GDM1 (cell line): Measurements from ENCODE around the gene STAT5B.
"Not testable (repeated sequence)": the region's sequence is repeated elsewhere in the genome, so short reads cannot be mapped to it uniquely, and the experiment has no call there.

Experiments used
- DNase-seq: peaks from one replicate; lab custom pipeline; 2025; lab: John Stamatoyannopoulos, UW

The STAT5B gene

DNA sequence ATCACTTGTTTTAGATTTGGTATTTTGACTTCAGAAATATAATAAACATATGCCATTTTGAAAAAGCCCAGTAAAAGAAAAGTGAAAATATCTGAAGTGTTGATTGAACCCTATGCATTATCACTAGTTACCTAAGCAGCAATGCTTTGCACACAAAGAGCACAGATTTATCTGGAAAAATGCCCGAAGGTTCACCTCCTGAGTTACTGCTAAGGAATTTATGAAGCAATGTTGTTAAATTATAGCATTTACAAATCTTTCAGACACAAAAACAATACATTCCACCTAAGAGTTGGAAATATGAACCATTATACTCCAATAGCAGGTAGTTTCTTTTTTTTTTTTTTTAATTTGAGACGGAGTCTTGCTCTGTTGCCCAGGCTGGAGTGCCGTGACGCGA, 43.0 kb downstream of the STAT5B start:
- no peak for DNase-seq

DNA sequence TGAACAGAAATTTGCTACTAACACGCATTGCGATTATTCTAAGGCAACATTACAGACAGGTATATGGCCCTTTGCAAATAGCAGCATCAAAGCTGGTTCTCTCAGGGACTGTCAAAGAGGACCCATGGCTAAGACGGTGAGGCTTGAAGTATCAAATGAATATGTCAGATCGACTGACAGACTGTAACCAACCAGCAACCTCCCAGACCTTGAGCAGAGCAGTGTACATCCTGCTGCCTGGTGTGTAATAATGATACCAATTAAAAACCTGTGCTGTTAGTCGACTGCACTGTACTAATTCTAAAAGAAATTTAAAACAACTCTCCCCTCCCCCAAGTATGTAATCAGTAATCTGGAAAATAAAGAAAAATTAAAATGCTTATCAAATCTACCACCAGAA, 46.0 kb downstream of the STAT5B start:
- DNase-seq, result no peak

DNA sequence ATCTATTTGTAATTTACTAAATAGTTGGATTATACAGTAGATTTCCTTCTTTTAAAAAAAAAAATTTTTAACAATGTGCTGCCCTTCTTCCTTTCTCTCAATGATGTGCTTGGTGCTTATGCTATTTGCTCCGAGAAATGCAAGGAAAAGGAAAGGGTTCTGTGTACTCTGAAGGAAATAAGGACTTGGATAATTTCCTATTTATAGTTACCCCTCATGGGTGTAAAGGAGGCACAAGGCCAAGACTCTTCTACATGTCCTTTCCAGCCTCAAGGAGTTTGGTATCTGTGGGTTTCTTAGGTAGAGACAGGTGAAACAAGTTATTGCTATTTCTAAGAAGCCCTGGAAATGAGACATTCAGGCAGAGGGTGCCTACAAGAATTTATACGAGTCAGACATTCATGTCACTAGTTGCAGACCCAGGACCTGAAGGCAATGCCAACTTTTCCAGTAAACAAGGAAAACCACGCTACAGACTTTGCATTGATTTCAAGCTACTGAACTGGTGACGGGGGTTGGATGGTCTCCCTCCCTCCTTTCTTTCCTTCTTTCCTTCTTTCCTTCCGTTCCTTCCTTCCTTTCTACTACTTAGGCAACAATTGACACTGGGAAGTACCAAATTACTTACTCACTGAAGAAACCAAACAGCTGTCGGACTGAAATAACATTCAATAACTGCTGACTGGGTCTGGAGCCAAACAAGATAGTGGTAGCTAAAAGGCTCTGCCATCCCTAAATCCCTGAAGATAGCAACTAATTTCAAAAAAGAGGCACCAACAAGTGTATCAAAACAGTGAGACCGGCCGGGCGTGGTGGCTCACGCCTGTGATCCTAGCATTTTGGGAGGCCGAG, 48.1 kb downstream of the STAT5B start:
- DNase-seq, result no peak

DNA sequence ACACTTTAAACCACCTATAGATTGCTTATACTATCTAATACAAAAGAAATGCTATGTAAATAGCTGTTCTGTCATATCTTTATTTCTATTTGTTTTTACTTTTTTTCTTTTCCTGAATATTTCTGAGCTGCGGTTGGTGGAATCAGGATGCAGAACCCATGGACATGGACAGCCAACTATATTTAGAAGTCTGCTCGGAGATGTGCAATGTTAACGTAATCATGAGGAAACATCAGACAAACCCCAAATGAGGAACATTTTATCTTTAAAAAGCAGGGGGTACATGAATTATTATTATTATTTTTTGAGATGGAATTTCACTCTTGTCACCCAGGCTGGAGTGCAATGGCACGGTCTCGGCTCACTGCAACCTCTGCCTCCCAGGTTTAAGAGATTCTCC, 50.5 kb downstream of the STAT5B start:
- no peak for DNase-seq

DNA sequence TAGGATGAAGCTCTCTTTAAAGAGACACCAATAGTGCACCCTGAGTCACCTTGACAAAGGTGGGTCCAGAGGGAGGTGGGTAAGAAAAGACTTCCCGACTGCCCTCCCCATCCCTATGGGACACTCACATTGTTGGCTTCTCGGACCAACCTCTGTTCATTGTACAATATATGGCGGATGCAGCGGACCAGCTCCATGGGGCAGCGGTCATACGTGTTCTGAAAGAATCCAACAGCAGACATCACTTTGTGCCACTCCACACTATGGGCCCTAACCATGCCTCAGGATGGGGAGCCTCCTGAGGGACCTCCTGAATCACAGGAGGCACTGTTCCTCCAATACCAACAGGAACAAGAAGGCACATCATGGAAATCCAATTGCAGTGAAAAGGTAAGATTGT, 51.5 kb downstream of the STAT5B start:
- no peak for DNase-seq

DNA sequence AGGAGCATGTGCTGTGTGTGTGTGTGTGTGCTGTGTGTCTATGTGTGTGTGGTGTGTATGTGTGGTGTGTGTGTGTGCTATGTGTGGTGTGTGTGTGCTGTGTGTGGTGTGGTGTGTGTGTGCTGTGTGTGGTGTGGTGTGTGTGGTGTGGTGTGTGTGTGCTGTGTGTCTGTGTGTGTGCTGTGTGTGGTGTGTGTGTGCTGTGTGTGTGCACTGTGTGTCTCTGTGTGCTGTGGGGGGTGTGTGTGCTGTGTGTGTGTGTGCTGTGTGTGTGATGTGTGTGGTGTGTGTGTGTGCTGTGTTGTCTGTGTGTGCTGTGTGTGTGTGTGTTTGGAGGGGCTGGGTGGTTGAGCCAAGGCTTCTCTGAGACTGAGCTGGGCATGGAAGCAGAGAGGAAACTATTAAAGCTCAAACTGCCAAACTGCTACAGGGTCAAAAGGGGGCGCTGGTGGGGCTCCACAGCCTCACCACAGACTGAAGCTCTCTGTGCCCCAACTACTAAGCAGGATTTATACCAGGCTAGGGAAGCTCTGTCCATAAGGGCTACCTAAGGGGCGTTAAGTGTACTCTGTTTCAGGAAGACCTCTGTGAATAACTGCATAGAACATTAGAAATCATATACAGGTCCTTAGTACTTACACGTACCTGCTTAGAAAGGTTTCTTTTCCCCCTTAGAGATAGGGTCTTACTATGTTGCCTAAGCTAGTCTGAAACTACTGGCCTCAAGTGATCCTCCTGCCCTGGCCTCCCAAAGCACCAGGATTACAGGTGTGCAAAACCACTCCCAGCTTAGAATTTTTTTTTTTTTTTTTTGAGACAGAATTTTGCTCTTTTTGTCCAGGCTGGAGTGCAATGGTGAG, 54.1 kb downstream of the STAT5B start:
- DNase-seq, result peak; percentile 60

DNA sequence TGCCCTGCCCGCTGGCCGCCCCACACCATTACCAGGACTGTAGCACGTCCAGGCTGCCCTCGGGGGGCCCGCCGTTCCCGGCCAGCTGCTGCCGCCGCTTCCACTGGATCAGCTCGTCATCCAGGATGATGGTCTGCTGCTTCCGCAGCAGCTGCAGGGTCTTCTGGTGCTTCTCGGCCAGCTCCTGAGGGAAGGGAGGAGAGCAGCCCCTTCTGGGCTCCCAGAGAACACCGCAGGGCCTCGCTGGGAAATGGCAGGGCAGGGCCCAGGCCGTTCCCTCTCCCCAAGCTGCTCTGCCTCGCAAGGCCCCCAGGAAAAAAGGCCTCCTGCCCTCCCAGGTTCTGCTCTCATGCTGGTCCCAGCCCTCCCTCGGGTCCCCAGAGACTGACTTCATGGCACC, 56.9 kb downstream of the STAT5B start:
- DNase-seq, result not testable (repeated sequence)

DNA sequence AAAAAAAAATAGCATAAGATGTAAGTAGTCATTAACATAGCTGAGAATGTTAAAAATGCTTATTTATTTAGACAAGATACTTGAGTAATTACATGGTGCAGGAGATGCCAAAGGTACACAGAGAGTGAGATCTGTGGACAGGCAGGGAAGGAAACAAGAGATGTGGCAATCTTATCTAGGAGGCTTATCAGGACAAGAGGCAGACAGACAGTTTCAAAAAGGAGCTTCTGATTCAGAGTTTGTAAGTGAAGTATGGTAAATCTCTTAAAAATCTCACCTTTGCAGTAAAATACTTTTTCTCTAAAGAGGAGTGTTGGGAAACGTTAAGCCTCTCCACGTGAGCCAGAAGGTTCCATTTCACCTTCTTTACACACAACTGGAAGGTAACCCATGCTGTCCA, 62.0 kb downstream of the STAT5B start:
- no peak for DNase-seq

DNA sequence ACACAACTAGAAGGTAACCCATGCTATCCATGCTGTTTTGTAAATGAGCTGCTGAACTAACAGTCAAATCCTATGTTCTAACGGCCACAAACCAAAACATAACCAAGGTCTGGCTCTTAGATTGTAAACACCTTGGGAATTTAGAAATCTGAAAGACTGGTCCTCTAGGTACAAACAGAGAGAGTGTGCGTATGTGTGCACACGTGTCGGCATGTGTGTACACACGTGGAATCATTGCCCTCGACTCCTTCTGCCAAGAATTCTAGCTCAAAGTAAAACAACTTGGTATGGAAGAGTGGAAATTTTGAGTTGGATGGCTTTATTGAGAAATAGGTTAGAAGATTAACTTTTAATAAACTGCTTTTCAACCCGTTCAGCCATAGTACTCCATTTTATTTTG, 63.8 kb downstream of the STAT5B start:
- no peak for DNase-seq

DNA sequence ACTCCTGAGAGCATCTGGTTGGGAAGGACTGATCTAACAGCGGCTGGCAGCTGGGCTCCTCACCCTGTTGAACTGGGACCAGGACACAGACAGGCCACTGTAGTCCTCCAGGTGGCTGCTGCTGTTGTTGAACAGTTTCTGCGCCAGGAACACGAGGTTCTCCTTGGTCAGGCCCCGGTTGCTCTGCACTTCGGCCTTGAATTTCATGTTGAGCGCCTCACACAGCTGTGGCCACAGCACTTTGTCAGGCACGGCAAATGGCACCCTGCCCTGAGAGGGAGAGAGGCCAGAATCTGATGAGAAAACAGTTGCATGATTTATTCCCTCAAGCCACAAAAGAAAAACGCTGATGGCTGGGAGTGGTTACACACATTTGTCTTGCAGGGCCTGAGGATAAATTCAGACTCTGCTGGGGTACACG, 64.3 kb downstream of the STAT5B start:
- not testable (repeated sequence) for DNase-seq

DNA sequence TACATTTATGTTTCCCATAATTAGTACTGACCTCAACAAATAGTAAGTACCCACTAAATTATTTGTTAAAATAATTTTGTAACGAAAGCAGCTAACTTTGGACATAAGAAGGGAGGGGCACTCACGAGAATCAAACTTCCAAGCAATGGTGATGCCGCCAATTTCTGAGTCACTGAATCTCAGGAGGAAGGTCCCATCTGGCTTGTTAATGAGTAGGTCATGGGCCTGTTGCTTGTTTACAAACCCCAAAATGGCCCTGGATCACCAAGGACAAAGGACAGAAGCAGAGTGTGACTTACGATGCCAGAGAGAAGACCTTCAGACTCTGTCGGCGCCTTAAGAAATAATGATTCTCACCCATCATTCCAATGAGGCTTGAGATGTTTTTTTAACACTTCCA, 66.1 kb downstream of the STAT5B start:
- DNase-seq, result no peak

DNA sequence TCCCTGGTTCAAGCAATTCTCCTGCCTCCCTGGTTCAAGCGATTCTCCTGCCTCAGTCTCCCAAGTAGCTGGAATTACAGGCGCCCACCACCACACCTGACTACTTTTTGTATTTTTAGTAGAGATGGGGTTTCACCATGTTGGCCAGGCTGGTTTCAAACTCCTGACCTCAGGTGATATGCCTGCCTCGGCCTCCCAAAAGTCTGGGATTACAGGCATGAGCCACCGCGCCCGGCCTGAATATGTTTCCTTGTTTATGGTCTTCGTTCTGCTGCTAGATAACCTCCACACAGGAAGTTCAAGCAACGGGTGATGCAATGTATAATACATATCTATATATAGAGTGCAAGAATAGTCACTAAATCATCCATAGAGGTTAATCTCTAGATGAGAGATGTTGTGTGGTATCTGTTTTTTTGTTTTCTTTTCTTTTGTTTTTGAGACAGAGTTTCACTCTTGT, 70.0 kb downstream of the STAT5B start:
- not testable (repeated sequence) for DNase-seq

DNA sequence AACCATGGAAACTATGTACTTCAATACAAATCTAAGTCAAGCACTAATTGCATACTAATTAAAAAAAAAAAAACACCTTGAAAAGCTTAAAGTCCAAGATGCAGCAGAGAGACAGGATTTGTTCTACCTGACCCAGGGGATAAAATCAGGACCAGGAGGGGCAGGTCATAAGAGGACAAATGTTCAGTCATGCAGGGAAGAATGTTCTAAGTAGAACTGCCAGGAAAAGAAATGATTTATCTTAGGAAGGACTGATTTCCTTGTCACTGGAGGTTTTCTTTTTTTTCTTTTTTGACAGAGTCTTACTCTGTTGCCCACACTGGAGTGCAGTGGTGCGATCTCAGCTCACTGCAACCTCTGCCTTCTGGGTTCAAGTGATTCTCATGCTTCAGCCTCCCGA, 72.8 kb downstream of the STAT5B start:
- no peak for DNase-seq

DNA sequence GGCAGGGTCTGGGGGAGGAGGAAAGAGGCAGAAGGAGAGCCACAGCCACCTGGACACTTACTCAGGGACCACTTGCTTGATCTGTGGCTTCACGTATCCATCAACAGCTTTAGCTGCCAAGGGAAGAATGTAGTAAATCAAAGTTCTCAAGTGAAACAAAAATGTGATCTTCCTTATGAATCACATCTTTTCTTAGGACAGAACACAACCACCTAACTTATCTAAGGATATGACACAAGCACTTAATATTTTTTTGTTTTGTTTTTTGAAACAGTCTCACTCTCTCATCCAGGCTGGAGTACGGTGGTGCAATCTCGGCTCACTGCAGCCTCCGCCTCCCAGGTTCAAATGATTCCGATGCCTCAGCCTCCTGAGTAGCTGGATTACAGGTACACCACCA, 73.5 kb downstream of the STAT5B start:
- DNase-seq, result no peak

DNA sequence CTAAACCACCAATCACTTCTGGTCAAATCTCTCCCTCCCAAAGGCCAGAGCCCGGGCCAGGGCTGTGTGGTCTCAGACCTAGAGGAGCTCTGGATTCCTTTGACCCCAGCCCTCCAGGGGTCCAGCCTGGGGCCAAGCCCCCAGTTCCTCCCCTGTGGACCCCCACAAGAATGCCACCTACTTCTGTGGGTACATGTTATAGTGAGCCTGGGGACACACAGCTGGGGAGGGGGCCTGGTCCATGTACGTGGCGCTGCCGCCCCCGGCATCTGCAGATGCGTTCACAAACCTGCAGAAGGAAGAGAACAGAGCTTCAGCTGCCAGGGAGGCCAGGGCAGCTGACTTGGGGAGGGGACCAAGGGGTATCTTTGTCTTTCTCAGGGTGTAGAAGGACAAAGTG, 74.0 kb downstream of the STAT5B start:
- DNase-seq, result no peak

DNA sequence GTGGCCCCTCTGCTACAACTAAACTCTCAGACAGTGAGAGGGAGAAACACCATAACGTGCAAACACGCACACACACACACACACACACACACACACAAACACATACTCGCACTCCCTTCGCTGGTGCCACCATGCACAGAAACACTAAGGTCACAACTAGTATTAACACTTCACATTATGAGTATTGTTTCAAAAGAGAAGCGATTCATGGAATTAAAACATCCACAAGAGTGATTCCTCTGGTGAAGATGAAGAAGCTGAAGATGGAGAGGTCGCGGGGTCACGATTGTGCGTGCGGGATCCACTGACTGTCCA, 74.8 kb downstream of the STAT5B start:
- no peak for DNase-seq

DNA sequence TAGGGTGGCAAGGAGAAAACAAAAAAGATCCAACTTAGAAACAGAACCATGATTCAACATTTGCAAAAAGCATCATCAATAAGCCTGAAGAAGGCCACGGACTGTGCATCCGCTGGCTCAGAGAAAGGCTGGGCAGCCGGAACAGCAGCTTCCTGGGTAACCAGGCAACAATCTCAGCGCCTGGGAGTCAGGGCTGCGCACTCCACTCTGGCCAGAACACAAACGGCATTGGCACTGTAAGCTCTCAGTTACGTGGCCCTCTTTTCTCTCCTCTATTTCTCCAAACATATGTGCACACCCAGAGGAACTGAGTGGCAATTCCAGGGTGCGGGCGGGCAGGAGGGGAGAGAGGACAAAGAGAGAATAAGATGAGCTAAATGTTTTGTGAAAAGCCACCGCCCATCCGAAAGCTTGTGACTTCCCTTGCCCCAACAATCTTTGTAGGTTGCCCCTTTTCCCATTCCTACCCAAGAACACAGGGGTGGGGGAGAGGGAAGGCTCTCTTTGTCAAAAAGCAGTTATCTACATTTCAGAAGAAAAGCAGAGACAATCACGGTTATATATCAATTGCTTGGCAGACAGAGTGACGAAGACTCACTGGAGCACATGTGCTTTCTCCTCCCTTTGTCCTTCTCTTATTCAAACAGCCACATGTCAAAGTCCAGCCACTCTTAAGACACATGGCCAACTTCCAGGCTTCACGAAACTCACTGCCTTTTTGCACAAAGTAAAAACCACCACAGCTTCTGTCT, 75.3 kb downstream of the STAT5B start:
- no peak for DNase-seq

DNA sequence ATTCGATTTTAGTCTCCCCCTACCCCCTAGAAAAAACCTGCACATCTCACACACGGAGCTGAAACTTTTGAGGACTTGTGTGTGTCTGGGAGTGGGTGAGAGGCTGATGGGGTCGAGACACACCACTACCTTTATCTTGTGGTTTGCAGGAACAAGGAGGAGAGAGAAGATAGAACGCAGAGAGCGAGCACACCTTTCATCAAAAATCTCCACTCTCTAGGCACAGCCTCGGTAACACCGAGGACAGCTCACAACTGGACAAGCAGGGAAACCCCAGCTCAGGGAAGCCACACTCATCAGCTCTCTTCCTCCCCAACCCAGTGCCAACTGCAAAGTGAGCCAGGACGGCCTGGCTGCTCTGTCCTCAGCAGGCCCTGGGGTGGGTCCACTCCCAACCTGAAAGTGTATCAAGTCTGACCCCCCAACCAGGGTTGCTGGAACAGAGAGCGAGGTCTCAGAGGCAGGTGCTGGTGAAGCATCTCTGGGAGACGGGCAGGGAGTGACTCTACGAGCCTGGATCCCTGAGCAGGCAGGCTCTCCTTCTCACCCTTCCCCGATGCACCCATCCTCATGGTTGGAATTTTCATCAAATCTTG, 76.7 kb downstream of the STAT5B start:
- no peak for DNase-seq

DNA sequence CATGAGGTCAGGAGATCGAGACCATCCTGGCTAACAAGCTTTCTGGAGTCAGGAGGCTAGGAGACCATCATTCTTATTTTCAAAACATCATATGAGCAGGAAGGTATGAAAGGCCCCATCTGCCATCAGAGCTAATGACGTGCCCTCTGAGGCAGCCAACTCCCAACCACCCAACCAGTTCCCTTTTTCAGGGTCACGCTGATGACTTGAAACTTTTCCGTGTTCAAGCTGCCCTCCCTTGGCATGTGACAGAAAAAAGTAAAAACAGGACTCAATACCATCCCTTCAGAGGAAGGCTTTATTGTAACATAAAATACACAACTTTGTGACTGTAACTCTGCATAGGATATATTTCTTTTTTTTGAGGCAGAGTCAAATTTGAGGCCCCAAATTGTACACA, 77.3 kb downstream of the STAT5B start:
- peak; percentile 29 for DNase-seq

DNA sequence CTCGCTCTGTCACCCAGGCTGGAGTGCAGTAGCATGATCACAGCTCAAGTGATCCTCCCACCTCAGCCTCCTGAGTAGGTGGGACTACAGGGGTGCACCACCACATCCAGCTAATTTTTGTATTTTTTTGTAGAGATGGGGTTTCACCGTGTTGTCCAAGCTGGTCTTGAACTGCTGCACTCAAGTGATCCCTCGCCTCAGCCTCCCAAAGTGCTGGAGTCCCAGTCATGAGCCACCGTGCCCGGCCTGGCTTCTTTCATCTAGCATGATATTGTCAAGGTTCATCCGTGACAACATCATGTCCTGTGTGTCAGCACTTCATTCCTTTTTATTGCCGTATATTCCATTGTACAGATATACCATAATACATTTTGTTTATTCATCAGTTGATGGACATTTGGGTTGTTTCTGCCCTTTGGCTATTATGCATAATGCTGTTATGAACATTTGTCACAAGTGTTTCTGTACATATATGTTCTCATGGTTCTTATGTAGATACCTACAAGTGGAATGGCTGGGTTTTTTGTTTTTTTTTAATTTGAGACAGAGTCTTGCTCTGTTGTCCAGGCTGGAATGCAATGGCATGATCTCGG, 78.5 kb downstream of the STAT5B start:
- no peak for DNase-seq

DNA sequence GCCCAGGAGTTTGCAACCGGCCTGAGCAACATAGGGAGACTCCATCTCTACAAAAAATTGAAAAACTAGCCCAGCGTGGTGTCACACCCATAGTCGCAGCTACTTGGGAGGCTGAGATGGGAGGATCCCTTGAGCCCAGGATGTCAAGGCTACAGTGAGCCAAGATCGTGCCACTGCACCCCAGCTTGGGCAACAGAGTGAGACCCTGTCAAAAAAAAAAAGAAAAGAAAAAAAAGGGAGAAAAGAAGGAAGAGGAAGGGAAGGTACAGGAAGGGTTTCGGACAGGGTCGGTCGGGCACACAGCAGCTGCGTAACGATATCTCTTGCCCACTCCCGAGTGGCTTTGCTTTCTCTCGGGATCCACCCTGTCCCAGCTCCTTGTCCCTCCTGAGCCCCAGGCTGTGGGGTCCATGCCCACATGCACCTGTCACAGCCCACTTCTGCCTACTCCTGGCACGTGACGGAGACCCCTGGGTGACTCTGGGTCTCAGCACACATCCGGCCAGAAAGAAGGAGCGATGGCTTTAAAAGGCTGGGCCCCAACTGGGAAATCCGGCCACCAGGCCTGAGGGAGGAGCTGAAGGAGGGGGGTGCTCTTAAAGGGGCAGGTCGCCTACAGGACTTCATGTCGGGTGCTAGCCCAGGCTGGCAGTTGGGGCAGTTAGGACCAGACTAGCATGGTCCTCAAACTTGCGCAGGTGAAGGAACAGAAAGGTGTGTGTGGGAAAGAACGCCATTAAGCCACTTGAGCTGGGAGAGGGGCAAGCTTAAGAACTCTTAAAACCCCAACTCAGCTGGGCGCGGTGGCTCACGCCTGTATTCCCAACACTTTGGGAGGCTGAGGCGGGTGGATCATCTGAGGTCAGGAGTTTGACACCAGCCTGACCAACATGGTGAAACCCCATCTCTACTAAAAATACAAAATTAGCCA, 82.0 kb downstream of the STAT5B start, which contains the start of gene GHDC:
GHDC (minus strand) TSS at position 526 of the 931 bp plus-strand sequence. CDS start 913 bp downstream, outside the sequence.
- peak; percentile 77 for DNase-seq
